Jurkat, Clone E6-1 (cell line): ENCODE data around the gene C2CD4D. TPM values are rescaled to one million over a fixed set of nuclear protein-coding genes. Genes with fewer than 3 reads are reported as not detected.
A peak's percentile ranks its signal among the peaks of the same experiment; 100 is the strongest.
"Not testable (repeated sequence)": the region's sequence is repeated elsewhere in the genome, so short reads cannot be mapped to it uniquely, and the experiment has no call there.

Experiments used
- DNase-seq: peaks from one replicate; pipeline ENCODE4 v3.0.0-alpha.2; 2011; ENCODE audit warnings: low read depth, low spot score
- H3K4me3 ChIP-seq: 2 replicates; pipeline ENCODE4 v1.5.1; 2011; ENCODE audit warnings: mild to moderate bottlenecking, low read length, control low read depth, moderate library complexity
- polyA plus RNA-seq: library from polyadenylated mRNA; unstranded; fragments of >200 nt; gene quantifications from one replicate; pipeline ENCODE4 v1.2.1, GENCODE V29; 2012; ENCODE audit warnings: missing spikeins; ENCODE audit not compliant: insufficient read length, insufficient read depth

C2CD4D gene
- polyA plus RNA-seq = not detected

DNA sequence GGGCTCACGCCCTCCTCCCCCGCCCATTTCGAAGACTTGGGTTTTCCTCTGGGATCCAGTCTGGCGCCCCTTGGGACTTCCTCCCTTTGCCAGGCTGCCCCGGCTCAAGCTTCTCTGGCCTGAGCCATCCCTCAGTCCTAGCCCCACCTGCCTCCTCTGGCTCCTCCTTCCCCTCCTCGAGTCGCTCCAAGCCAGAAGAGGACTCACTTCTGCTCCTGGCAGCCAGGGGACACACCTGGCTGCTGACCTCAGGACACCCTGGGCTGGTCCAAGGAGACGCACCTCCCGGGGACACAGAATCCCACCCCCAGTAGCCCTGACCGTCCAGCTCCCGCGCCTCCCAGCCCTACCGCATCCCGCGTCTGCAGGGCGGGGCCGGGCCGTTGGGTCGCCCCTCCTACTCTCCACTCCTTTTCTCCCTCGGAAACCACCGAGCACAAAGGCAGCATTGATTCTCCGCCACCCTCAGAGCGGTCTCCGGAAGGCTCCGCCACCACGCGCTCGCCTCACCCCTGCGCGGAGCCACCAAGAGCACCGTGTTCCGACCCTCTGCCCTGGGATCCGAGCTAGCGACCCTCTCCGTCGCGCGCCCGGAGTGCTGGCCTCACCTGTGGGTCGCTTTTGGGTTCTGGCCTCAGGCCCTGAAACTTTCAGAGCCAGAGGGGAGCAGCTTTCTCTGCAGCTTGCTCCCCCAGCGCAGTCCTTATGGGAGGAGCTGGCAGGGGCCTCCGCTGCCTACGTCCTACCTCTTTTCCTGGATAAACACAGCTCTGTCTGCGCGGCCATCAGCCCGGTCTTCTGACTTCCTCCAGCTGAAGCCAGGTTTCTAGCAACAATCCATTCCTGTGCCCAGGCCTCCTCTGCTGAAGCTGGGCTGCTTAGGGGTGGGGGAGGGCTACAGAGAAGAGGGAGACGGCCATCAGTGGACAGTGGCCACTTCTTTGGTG, at the start of gene C2CD4D:
Gene C2CD4D (minus strand): TSS at position 364 of the 947 bp plus-strand sequence. CDS start 831 bp downstream, outside the sequence.
- peak within 1 kb of the TSS; percentile 53 for H3K4me3 ChIP-seq
- DNase-seq = peak; percentile 84

DNA sequence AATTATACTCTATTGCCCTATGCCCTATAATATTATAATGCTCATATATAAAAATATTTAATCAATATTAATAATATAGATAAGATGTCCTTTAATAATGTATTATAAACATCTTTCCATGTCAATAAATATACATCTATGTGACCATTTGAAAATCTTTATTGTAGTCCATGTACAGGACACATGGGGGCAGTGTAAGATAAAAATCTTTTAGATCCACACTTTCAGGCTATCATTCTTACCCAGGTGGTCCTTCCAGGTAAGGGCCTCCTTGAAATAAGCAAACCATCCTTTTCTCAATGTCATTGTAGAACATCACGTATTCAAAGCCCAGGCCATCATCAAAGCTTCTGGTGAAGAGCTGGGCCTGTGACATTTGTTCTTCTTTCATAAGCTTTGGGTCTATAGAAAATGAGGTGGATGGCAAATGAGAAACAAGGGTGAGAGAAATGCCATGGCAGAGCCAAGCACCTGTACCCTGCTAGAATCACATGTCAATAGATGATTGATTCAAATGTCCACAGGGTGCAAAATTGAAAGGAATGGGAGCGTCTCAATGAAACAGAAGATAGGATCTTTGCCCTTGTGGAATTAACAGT, 49.5 kb upstream of the C2CD4D start:
- DNase-seq = peak; percentile 12
- no peak overlapping the region for H3K4me3 ChIP-seq

DNA sequence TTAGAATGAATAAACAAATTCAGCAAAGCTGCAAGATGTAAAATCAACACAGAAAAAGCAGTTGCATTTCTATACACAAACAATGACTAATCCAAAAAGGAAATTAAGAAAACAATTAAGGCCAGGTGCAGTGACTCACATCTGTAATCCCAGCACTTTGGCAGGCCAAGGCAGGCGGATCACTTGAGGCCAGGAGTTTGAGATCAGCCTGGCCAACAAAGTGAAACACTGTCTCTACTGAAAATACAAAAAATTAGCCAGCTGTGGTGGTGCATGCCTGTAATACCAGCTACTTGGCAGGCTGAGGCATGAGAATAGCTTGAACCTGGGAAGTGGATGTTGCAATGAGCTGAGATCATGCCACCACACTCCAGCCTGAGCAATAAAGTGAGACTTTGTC, 47.4 kb upstream of the C2CD4D start:
- no peak overlapping the region for H3K4me3 ChIP-seq
- DNase-seq = no peak

DNA sequence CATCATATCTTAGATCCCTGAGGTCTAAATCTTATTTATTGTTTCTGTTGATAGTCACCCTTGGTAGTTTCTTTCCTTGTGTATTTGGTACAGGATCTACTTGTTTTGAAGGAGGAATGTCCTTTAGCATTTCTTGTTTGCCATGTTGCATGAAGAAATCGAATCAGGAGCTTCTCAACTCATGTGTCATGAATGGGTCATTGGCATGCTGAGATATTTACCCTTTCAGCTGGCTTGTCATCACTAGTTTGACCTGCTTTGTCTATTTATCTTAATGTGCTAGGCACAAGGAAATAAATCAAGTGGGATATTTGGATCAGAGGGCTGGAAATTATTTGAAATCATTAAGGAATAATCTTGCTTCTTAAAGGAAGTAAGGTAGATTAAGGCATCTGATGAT, 45.9 kb upstream of the C2CD4D start:
- no peak overlapping the region for H3K4me3 ChIP-seq
- no peak for DNase-seq

DNA sequence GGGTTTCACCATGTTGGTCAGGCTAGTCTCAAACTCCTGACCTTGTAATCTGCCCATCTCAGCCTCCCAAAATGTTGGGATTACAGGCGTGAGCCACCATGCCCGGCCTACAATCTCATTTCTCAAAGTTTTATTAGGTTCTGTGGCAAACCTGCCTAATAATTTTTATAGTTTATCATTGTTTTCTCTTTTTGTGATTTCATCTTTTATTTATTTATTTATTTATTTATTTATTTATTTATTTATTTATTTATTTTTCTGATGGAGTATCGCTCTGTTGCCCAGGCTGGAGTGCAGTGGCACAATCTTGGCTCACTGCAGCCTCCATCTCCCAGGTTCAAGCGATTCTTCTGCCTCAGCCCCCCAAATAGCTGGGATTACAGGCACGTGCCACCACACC, 45.3 kb upstream of the C2CD4D start:
- not testable (repeated sequence) for DNase-seq, H3K4me3 ChIP-seq

DNA sequence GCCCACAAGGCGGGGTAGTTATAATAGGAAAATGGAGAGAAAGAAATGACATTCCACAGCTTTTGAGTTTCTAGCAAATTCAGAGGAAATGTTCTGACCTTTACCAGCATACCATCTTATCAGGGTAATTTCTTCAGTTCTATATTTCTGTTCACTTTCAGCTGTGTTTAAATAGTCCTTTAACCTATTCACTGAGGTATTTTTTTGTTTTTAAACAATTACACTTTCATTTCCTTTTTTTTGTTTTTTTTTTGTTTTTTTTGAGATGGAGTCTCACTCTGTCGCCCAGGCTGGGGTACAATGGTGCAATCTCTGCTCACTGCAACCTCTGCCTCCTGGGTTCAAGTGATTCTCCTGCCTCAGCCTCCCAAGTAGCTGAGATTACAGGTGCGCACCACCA, 44.8 kb upstream of the C2CD4D start:
- DNase-seq, H3K4me3 ChIP-seq: not testable (repeated sequence)

DNA sequence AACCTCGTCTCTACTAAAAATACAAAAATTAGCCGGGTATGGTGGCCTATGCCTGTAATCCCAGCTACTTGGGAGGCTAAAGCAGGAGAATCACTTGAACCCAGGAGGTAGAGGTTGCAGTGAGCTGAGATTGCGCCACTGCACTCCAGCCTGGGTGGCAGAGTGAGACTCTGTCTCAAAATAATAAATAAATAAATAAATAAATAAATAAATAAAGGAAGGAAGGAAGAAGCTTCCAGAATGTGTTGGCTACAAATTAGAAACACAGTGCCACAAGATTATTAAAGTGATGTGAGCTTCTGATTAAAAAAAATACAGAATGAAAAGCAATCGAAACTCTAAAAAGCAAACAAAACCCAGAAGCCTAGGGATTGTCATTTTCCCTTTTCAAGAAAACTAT, 44.3 kb upstream of the C2CD4D start:
- DNase-seq, H3K4me3 ChIP-seq: not testable (repeated sequence)

DNA sequence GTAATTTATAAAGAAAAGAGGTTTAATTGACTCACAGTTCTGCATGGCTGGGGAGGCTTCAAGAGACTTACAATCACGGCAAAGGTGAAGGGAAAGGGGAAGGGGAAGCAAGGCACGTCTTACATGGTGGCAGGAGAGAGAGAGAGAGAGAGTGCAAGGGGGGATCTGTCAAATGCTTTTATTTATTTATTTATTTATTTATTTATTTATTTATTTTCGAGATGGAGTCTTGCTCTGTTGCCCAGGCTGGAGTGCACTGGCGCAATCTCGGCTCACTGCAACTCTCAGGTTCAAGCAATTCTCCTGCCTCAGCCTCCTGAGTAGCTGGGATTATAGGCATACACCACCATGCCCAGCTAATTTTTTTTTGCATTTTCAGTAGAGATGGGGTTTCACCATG, 43.3 kb upstream of the C2CD4D start:
- not testable (repeated sequence) for H3K4me3 ChIP-seq, DNase-seq

DNA sequence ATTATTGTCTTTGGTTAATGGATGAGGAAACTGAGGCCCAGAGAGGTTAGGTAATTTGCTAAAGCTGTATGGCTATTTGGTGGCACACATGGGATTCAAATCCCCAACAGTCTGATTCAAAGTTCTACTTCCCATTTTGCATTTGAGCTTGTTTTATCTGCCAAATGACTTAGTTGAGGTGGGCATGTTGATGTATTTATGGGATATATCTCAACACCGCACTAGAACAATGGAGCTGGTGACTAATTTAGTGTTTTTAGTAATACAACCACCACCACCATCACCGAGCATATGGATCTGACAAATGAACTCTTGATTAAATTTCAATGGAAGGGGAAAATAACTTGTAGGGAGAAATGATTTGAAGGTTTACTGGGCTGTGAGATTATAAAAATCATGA, 42.8 kb upstream of the C2CD4D start:
- no peak overlapping the region for H3K4me3 ChIP-seq

DNA sequence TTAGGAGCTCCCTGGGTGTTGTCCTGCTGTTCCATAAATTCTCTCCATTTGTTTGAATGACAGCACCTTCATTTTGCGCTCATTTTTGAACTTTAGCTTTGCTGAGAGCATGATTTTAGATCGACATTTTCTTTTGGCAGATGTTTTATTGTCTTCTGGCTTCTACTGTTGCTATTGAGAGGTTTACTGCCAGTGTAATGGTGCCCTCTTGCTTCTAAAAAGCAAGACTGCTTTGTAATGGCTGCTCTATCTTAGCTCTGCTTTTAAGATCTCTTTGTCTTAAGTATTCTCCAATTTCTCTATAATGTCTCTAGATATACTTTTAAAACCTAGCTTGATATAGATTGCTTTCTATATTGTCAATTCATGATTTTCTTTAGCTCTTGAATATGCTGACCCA, 41.9 kb upstream of the C2CD4D start:
- peak; percentile 32 for DNase-seq
- H3K4me3 ChIP-seq = no peak overlapping the region

More for the DNA sequence above, 42.8 kb upstream of the C2CD4D start:
- no peak for DNase-seq

DNA sequence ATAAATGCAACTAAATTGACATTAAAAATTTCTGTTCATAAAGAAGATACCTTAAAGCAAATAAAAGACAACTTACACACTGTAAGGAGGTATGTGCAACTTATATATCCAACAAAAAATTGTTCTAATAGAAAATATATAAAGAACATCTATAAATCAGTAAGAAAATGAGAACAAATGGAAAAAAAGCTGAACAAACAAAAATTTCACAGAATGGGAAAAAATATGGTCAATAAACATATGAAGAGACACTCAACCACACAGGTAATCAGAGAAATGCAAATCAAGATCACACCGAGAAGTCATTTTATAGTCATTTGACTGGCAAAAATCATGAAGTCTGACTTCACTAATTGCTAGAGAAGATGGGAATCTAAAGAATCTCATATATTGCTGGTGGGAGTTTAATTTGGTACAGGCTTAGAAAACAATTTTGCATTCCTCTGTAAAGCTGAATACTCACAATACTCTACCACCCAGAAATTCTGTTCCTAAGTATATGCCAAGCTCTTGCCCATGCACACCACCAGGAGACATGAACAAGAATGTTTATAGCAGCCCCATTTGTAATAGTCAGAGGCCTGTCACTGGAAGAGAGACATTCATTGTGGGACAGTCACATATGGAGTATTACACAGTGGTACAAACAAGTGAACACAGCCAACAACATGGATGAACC, 35.9 kb upstream of the C2CD4D start:
- no peak overlapping the region for H3K4me3 ChIP-seq
- DNase-seq = no peak

DNA sequence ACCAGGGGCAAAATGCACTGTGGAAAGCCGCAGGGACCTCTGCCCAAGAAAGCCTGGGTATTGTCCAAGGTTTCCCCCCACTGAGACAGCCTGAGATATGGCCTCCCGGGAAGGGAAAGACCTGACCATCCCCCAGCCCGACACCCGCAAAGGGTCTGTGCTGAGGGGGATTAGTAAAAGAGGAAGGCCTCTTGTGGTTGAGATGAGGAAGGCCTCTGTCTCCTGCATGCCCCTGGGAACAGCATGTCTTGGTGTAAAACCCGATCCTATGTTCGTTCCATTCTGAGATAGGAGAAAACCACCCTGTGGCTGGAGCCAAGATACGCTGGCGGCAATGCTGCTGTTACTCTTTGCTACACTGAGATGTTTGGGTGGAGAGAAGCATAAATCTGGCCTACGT, 33.2 kb upstream of the C2CD4D start:
- not testable (repeated sequence) for DNase-seq, H3K4me3 ChIP-seq

DNA sequence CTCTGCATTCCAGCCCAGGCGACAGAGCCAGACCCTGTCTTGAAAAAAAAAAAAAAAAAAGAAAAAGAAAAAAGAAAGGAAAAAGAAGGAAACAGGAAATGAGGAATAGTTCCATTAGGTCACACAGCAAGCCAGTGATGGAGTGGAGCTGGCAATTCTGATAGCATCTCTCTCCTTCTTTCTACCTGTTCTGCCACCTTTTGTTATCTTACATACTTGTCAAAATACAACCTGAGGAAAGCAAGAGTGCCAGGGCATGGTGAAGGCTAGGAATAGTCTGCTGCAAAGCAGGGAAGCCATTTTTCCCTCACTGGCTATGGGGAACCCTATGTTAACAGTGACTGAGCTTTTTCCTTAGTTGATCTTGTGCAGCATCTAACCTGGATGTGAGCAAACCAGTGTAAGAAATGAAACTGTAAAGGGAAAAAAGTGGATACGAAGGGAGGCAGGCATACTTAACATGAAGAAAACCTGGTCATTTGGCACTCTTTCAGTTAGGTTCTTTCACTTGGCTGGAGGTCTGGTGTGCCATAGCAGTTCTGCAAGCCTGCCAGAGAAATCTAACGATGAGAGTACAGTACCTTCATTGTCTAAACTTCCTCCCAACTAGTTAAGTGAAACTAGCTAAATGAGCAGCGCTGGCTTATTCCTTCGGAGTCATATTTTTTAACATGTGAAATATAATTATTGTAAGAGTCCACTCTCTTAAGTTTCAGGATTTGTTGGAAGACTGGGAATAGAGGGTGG, 31.8 kb upstream of the C2CD4D start:
- no peak overlapping the region for H3K4me3 ChIP-seq
- no peak for DNase-seq

DNA sequence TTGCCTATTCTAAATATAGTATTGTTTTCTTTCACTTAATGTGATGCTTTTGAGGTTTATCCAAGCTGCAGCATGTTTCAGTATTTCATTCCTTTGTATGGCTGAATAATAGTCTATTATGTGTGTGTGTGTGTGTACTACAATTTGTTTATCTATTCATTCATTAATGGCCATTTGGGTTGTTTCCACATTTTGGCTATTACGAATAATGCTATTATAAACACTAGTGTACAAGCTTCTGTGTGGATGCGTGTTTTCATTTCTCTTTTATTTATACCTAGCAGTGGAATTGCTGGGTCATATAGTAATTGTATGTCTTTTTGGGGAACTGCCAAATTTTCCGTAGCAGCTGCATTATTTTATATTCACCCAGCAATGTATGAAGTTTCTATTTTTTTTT, 28.9 kb upstream of the C2CD4D start:
- H3K4me3 ChIP-seq = no peak overlapping the region

DNA sequence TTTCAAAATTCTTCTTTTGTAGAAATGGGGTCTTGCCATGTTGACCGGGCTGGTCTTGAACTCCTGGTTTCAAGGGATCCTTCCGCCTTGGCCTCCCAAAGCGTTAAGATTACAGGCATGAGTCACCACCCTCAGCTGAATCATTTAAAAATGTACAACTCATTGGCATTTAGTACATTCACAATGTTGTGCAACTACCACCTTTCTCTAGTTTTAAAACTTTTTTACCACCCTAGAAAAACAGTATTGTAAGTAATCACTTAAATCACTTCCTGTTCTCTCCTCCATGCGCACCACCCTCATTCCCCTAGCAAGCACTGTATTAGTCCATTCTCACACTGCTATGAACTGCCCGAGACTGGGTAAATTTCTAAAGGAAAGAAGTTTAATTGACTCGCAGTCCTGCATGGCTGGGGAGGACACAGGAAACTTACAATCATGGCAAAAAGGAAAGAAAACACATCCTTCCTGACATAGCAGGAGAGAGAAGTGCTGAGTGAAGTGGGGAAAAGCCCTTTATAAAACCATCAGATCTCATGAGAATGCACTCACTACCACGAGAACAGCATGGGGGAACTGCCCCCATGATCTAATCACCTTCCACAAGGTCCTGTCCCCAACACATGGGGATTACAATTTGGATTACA, 28.3 kb upstream of the C2CD4D start:
- no peak overlapping the region for H3K4me3 ChIP-seq
- no peak for DNase-seq

More for the DNA sequence above, 28.9 kb upstream of the C2CD4D start:
- no peak for DNase-seq

DNA sequence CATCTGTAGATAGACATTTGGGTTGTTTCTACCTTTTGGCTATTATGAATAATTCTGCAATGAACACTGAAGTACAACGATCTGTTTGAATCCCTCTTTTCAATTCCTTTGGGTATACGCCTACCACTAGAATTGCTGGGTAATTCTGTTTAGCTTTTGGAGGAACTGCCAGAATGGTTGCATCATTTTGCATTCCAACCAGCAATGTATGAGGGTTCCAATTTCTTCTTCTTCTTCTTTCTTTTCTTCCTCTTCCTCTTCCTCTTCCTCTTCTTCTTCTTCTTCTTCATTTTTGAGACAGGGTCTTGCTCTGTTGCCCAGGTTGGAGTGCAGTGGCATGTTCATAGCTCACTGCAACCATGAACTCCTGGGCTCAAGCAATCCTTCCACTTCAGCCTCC, 27.7 kb upstream of the C2CD4D start:
- no peak for DNase-seq
- H3K4me3 ChIP-seq = no peak overlapping the region

DNA sequence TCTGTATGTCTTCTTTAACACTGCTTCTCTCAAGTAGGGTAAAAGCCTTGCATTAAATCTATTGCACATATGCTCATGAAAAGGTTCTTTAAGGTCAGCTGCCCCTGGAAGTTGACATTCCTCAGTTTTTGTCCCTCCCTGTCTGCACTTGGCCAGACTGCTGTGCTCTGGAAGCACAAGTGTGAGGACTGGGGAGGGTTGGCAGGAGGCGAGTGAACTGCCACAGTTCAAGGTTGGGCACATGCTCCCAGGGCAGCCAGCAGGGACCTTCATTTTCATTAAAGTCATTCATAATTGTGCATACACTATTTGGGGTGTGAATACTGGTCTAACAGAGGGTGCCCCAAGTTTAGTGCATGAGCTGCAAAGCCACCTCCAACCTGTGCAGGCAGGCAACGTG, 24.8 kb upstream of the C2CD4D start:
- H3K4me3 ChIP-seq = no peak overlapping the region
- no peak for DNase-seq

DNA sequence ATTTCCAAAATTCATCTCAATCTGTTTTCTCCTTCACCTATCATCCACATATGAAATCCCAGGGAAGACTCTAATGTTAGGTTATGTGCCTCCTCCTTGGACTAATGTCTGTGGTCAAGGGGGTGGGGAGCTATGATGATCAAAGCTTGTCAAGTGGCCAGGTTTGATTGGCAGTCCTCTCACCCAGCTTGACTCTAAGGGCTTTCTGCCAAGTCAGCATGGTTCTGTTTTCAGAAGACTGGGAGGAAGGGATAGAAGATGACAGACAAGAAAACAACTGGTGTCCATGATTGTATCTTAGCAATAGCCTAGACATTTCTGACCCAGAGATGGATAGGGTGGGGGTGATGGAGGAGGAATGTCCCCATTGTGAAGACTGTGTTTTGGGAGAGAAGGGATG, 23.0 kb upstream of the C2CD4D start:
- H3K4me3 ChIP-seq = no peak overlapping the region
- DNase-seq = no peak
